ENCODE results near the gene PDE1C.

Gene PDE1C

DNA sequence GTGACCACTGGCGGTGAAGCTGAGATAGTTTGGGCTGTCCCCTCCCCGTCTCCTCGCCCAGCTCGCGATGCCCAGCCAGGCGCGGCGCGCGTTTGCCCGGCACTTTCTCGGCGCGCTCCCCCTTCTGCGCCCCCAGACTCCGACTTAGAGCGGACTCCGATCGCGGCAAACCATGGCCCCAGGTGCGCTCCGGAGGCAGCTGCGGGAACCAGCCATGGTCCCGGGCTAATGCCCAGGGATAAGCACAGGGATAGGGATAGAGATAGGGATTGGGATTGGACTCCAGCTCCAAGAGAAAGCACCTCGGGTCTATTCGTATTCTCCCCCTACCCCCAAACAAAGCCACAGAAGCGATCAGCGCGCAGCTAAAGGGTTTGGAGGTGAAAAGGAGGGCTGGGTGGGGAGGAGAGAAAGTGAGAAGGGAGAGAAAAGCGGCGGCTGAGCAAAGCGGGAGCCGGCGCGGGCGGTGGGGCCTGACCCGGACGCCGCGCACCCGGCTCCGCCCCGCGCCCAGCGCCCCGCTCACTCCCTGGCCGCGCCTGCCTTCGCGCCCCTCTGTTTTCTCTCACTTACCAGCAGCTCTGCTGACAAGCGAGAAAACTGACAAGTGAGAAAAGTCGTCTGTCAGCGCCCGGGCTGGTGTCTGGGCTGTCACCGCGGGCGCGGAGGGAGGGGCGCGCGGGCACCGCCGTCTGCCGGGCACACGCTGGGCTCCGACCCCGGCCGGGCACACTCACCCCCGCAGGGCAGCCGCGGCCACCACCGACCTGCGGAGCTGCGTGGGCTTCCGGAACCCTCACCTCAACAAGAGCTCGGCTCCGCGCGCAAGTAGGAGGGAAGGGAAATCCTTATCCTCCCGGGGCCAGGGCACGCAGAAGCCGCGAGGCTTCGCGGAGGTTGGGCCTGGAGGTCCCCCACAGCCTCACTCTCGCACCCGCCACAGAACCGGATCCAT, at the start of gene PDE1C:
PDE1C (minus strand) TSS at position 2 of the 955 bp plus-strand sequence.
- TF ChIP-seq, protein P1, sequence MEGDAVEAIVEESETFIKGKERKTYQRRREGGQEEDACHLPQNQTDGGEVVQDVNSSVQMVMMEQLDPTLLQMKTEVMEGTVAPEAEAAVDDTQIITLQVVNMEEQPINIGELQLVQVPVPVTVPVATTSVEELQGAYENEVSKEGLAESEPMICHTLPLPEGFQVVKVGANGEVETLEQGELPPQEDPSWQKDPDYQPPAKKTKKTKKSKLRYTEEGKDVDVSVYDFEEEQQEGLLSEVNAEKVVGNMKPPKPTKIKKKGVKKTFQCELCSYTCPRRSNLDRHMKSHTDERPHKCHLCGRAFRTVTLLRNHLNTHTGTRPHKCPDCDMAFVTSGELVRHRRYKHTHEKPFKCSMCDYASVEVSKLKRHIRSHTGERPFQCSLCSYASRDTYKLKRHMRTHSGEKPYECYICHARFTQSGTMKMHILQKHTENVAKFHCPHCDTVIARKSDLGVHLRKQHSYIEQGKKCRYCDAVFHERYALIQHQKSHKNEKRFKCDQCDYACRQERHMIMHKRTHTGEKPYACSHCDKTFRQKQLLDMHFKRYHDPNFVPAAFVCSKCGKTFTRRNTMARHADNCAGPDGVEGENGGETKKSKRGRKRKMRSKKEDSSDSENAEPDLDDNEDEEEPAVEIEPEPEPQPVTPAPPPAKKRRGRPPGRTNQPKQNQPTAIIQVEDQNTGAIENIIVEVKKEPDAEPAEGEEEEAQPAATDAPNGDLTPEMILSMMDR (IDR thresholded peaks at IDR 0.05; ENCODE audit: low read depth, low read length, missing control alignments), result no peak
- DNase-seq (ENCODE audit: low read depth), result no peak
- no peak within 1 kb of the TSS for H3K4me3 ChIP-seq (ENCODE audit: low read depth, low read length)

DNA sequence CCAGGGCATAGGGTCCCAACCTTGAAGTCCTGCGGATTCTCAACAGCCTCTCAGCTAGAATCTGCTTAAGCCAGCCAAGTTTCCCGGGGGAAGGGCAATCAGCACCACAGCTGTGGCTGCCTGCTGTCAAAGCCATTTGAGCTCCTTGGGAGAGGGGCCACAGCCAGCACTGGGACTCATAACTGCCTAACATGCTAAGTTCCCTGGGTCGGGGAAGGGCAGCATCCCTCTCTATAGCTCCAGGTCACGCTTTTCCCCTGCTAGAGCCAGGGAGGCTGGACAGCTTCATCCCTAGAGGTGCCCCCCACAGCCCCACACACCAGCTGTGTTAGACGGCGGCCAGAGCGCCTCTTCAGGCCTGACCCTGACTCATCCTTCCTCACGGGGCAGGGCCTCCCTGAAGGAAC, 49.6 kb upstream of the PDE1C start:
- TF ChIP-seq, protein P1 (IDR thresholded peaks at IDR 0.05; ENCODE audit: low read depth, low read length, missing control alignments), result no peak
- no peak for DNase-seq (ENCODE audit: low read depth)
- H3K4me3 ChIP-seq (ENCODE audit: low read depth, low read length), result no peak overlapping the region

DNA sequence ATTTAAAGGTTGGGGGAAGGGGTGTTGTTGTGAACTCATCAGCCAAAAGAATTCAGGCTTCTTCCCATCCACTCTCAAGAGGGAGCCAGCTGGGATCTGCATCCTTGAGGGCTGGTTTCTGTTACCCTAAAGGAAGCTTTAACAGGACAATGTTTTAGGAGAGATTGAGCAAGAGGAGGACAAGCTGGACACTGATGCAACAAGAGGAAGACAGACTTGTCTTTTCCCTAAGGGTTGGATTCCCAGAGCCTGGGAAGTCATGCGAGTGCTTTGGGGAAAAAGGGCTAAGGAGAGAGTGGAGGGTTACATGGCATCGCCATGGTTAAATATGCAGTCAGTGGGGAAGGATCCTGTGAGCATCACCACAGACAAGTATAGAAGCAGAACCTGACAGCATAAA, 47.6 kb upstream of the PDE1C start:
- DNase-seq (ENCODE audit: low read depth), result no peak
- H3K4me3 ChIP-seq (ENCODE audit: low read depth, low read length), result no peak overlapping the region
- TF ChIP-seq, protein P1 (IDR thresholded peaks at IDR 0.05; ENCODE audit: low read depth, low read length, missing control alignments), result no peak

DNA sequence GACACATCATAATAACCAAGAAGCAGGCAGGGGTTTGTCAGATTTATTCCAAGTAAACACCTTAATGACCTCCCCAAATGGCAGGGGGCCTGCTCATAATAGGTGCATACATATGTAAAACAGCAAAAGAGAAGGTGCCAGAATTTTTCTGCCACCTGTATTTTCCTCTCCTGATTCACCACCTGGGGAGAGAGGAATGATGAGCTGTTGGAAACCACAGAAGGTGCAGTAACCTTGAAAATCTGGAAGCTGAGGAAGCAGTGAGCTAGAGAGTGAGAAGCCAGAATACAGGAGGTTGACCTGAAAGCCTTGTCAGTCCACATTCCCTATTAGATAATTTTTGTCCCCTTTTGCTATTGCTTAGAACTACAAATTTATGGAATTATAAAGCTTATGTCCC, 46.2 kb upstream of the PDE1C start:
- H3K4me3 ChIP-seq (ENCODE audit: low read depth, low read length), result no peak overlapping the region
- no peak for DNase-seq (ENCODE audit: low read depth)
- TF ChIP-seq, protein P1 (IDR thresholded peaks at IDR 0.05; ENCODE audit: low read depth, low read length, missing control alignments), result no peak

DNA sequence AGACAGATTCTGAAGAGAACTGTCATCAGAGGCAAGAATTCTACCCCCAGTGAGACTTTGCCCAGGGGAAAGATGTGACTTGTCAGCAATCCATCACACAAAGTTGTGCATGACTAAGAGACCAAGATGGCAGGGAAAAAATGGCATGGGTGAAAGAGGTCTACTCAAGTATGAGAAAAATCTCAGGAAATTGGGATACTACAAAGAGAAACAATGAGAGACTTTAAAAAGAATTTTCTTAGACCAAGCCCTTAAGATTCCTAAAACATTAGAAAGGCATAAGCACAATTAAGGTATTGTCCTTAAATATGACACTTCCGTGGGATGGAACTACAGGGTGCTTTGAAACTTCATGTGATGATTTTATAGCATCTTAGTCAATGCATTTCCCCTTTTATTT, 45.6 kb upstream of the PDE1C start:
- H3K4me3 ChIP-seq (ENCODE audit: low read depth, low read length), result no peak overlapping the region
- TF ChIP-seq, protein P1 (IDR thresholded peaks at IDR 0.05; ENCODE audit: low read depth, low read length, missing control alignments), result no peak
- no peak for DNase-seq (ENCODE audit: low read depth)

DNA sequence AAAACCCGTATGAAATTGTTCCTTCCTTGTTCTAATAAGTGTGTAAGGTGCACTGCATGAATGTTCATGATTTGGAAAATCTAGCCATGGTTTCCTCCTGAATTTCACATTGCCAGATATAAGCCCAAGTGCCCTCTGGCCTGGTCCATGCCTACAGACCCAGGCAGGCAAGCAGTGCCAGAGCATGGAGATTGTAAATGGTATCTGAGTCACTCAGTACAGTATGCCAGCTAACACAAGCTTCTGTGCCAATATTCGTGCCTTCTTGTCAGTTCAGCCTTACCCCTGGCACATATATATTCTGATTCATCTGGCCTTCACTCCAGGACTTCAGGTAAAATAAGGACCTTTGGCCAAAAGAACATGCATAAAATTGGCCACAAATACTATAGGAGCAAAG, 38.4 kb upstream of the PDE1C start:
- TF ChIP-seq, protein P1 (IDR thresholded peaks at IDR 0.05; ENCODE audit: low read depth, low read length, missing control alignments), result no peak
- DNase-seq (ENCODE audit: low read depth), result no peak
- H3K4me3 ChIP-seq (ENCODE audit: low read depth, low read length), result no peak overlapping the region

DNA sequence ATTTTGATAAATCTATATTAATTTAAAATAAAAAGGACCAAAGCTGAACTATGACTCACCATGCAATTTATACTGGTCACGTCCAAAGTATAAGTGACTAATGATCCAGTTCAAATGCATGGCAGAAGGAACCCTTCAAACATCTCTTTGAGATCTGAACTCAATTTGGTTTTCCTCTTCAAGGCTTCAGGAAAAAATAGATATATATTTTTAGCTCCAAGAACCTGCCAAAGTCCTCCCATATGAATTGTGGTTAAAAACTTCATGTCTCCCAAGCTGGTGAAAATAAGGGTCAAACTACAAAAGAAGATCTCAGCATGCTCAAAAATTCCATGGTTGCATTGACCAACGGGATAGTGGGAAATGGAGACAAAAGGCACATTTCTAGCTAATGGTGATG, 34.6 kb upstream of the PDE1C start:
- TF ChIP-seq, protein P1 (IDR thresholded peaks at IDR 0.05; ENCODE audit: low read depth, low read length, missing control alignments), result no peak
- H3K4me3 ChIP-seq (ENCODE audit: low read depth, low read length), result no peak overlapping the region
- no peak for DNase-seq (ENCODE audit: low read depth)
